Erythroblast (primary cell): ENCODE data around the gene KRTAP10-8.

Experiments
- GATA1 ChIP-seq: IDR thresholded peaks from 2 replicates; pipeline ENCODE4 v1.6.1; 2011; ENCODE audit warnings: low read depth, mild to moderate bottlenecking, control low read depth, low read length, moderate library complexity
- POLR2A ChIP-seq: IDR thresholded peaks from 2 replicates; pipeline ENCODE4 v1.6.1; 2011; ENCODE audit warnings: mild to moderate bottlenecking, low read length

GRCh38 chr21:44623575-44623974 lies 11.7 kb downstream of the KRTAP10-8 start:
- no peak for TF ChIP-seq POLR2A
- no peak for TF ChIP-seq GATA1
